Epithelial cell of proximal tubule (primary cell): ENCODE data around the gene PLEKHA6. TPM values are rescaled to one million over a fixed set of nuclear protein-coding genes. Genes with fewer than 3 reads are reported as not detected.

Experiments used
- DNase-seq: peaks from one replicate; pipeline ENCODE4 v3.0.0-alpha.2; 2011; ENCODE audit warnings: low read depth
- H3K4me3 ChIP-seq: 2 replicates; pipeline ENCODE4 v1.5.1; 2011; ENCODE audit warnings: low read depth, mild to moderate bottlenecking, low read length
- CTCF ChIP-seq: conservative IDR thresholded peaks from 2 replicates; pipeline ENCODE4 v1.5.1; 2012; ENCODE audit warnings: low read depth, mild to moderate bottlenecking, low read length
- total RNA-seq: library from RNA; depleted of rRNA; stranded (reverse); fragments of >200 nt; gene quantifications from 2 replicates; pipeline ENCODE4 v1.2.3, GENCODE V29; 2015

Gene PLEKHA6
- total RNA-seq, 1 donor from 2014 or later = 19.9 TPM

- no peak for TF ChIP-seq CTCF
- no peak for DNase-seq
- H3K4me3 ChIP-seq = peak overlapping the region; percentile 40
These were observed 72.8 kb downstream of the PLEKHA6 start for GRCh38 chr1:204286831-204287421.

- TF ChIP-seq CTCF = no peak
- DNase-seq = no peak
- peak overlapping the region; percentile 40 for H3K4me3 ChIP-seq
These were observed 73.4 kb downstream of the PLEKHA6 start for GRCh38 chr1:204286315-204286714.

GRCh38 chr1:204285436-204286305, 74.1 kb downstream of the PLEKHA6 start:
- TF ChIP-seq CTCF = no peak
- DNase-seq = no peak
- H3K4me3 ChIP-seq = peak overlapping the region; percentile 9

GRCh38 chr1:204284929-204285328, 74.8 kb downstream of the PLEKHA6 start:
- no peak for TF ChIP-seq CTCF
- no peak for DNase-seq
- H3K4me3 ChIP-seq = no peak overlapping the region

DNA sequence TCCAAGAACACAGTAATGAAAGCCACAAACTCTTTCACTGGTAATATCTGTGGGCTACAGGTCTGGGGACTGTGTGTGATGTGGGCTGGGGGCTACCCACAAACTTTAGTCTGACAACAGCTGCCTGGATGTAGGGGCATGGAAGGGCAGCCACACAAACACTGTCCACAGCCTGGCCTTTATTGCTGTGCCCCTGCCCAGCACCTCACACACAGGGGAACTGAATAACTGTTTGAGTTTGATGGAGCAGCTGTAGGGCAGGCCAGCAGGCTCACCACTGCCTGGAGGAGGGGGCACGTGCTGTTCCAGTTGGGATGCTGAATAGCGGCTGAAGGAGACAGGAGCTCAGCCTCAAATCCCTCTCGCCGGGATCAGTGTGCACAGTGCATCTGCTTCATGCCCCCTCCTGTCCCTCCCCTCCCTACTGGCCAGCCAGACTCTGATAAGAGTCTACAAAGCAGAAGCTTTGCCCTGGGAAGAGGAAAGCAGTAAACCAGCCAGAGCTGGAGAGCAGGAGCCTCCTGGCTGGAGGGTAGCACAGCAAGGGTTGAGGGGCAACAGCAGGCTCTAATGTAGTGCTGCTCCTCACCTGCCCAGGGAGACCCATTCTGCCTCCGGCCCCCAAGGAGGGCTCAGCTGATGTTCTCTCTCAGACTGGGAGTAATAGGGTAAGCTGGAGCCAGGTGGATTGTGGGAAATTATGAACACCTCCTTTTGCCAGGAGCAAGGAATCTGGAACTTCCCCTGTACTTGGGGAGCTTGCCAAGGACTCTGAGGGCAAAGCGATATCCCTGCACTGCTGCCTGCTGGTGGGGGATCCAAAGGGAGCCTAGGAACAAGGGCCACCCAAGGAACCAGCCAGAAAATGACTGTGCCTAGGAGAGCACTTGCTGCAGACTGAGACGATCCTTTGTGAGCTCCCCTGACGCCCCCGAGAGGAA, 75.7 kb downstream of the PLEKHA6 start:
- no peak for DNase-seq
- no peak for TF ChIP-seq CTCF
- H3K4me3 ChIP-seq = no peak overlapping the region

- no peak for DNase-seq
- H3K4me3 ChIP-seq = no peak overlapping the region
- TF ChIP-seq CTCF = no peak
These were observed 76.9 kb downstream of the PLEKHA6 start for GRCh38 chr1:204282761-204283221.
